Measurements from ENCODE around the gene MSRB1.

GRCh38 chr16:1903220-1903574 lies 39.8 kb downstream of the MSRB1 start:
- TF ChIP-seq, protein P1, sequence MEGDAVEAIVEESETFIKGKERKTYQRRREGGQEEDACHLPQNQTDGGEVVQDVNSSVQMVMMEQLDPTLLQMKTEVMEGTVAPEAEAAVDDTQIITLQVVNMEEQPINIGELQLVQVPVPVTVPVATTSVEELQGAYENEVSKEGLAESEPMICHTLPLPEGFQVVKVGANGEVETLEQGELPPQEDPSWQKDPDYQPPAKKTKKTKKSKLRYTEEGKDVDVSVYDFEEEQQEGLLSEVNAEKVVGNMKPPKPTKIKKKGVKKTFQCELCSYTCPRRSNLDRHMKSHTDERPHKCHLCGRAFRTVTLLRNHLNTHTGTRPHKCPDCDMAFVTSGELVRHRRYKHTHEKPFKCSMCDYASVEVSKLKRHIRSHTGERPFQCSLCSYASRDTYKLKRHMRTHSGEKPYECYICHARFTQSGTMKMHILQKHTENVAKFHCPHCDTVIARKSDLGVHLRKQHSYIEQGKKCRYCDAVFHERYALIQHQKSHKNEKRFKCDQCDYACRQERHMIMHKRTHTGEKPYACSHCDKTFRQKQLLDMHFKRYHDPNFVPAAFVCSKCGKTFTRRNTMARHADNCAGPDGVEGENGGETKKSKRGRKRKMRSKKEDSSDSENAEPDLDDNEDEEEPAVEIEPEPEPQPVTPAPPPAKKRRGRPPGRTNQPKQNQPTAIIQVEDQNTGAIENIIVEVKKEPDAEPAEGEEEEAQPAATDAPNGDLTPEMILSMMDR (IDR thresholded peaks at IDR 0.05), result no peak
- TF ChIP-seq POLR2A (IDR thresholded peaks at IDR 0.05), result no peak
